Erythroblast (primary cell): ENCODE results near the gene MED13L.

ENCODE experiments used
- GATA1 ChIP-seq: IDR thresholded peaks from 2 replicates; pipeline ENCODE4 v1.6.1; 2011; ENCODE audit warnings: low read depth, mild to moderate bottlenecking, control low read depth, low read length, moderate library complexity
- POLR2A ChIP-seq: IDR thresholded peaks from 2 replicates; pipeline ENCODE4 v1.6.1; 2011; ENCODE audit warnings: mild to moderate bottlenecking, low read length

DNA sequence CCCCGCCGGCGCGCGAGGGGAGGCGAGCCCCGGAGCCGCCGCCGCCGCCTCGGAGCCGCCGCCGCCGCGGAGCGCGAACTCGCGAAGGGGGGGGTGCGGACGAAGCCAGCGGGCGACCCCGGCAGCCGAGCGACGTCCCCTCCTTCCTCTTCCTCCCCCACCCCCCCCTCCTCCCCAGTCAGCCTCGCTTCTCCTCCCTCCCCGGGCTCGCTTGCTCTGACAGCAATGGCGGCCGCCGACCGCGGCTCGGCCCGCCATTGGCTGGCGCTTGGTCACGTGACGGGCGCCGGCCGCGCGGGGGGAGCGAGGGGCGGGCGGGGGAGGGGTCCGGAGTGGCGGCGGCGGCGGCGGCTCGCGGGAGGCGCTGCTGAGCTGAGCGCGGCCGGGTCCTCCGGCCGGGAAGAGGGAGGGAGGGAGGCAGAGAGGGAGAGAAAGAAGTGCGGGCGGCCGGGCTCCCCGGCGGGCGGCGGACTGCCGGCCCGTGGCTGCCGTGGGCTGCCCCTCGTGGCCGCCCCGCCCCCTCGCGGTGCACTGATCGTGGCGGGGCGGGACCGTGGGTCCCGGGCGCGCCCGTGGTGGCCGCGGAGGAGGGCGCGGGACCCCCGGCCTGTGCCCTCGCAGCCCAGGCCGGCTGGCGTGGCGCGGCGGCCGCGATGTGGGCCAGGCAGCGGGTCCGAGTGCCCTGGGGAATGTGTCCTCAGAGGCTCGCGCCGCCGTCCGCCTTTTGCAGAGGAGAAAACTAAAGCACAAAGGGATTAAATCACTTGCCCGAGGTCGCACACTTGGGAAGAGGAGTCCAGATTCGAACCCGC is at the start of gene MED13L:
- no peak for TF ChIP-seq POLR2A
- TF ChIP-seq GATA1, result no peak
